ENCODE data around the gene PLAAT3.
"Not testable (repeated sequence)": the region's sequence is repeated elsewhere in the genome, so short reads cannot be mapped to it uniquely, and the experiment has no call there.

The PLAAT3 gene

GRCh38 chr11:63537293-63538101 lies 76.7 kb downstream of the PLAAT3 start:
- peak; percentile 28 for DNase-seq (ENCODE audit: low spot score)

- peak; percentile 56 for DNase-seq (ENCODE audit: low spot score)
Measured at GRCh38 chr11:63536669-63537292, 77.5 kb downstream of the PLAAT3 start, which contains the start of gene PLAAT4. Gene PLAAT4, plus strand, starts transcription at chr11:63536808. Its CDS starts 61 bp downstream, at chr11:63536869.

GRCh38 chr11:63535734-63536133 lies 78.5 kb downstream of the PLAAT3 start:
- peak; percentile 46 for DNase-seq (ENCODE audit: low spot score)

- no peak for DNase-seq (ENCODE audit: low spot score)
Measured at GRCh38 chr11:63534895-63535461, 79.3 kb downstream of the PLAAT3 start.

- DNase-seq (ENCODE audit: low spot score) = no peak
Measured at GRCh38 chr11:63534076-63534475, 80.2 kb downstream of the PLAAT3 start.

GRCh38 chr11:63532799-63533475 lies 81.3 kb downstream of the PLAAT3 start:
- DNase-seq (ENCODE audit: low spot score) = no peak

- peak; percentile 33 for DNase-seq (ENCODE audit: low spot score)
Measured at GRCh38 chr11:63532117-63532516, 82.1 kb downstream of the PLAAT3 start.

- peak; percentile 96 for DNase-seq (ENCODE audit: low spot score)
Measured at GRCh38 chr11:63531074-63531792, 83.0 kb downstream of the PLAAT3 start.

GRCh38 chr11:63530021-63530420 lies 84.2 kb downstream of the PLAAT3 start:
- no peak for DNase-seq (ENCODE audit: low spot score)

- not testable (repeated sequence) for DNase-seq (ENCODE audit: low spot score)
Measured at GRCh38 chr11:63529373-63529772, 84.9 kb downstream of the PLAAT3 start.

GRCh38 chr11:63528729-63529278 lies 85.4 kb downstream of the PLAAT3 start:
- DNase-seq (ENCODE audit: low spot score) = peak; percentile 20

GRCh38 chr11:63528156-63528555 lies 86.1 kb downstream of the PLAAT3 start:
- DNase-seq (ENCODE audit: low spot score) = not testable (repeated sequence)

GRCh38 chr11:63527667-63528066 lies 86.6 kb downstream of the PLAAT3 start:
- DNase-seq (ENCODE audit: low spot score) = no peak

Measured in kidney tubule cell (primary cell).